Measurements from ENCODE around the gene PRSS33. TPM values are rescaled to one million over a fixed set of nuclear protein-coding genes. Genes with fewer than 3 reads are reported as not detected.

Gene PRSS33
- total RNA-seq, 1 experiment from 2014 or later = not detected

- Histone ChIP-seq H3K9me3 (ENCODE audit: control insufficient read depth, low read depth, low read length) (no peaks in the 10 kb centered on the region), H4K8ac (replicated peaks; ENCODE audit: insufficient read length, low read depth, low read length) (no peak overlapping the region), H3K4me2 (ENCODE audit: insufficient read depth, insufficient read length, low read length) (no peak overlapping the region), H3K79me2 (ENCODE audit: insufficient read depth, low read length) (no peaks in the 10 kb centered on the region), H4K5ac (ENCODE audit: insufficient read length, low read depth, low read length) (no peak overlapping the region), H3K4me1 (ENCODE audit: insufficient read depth, low read length) (no peaks in the 10 kb centered on the region), H2BK12ac (ENCODE audit: insufficient read length, low read depth, low read length) (no peak overlapping the region), H3T11ph (ENCODE audit: low read length) (no peak overlapping the region), H4K91ac (ENCODE audit: insufficient read length, low read depth, low read length) (no peak overlapping the region), H3K27me3 (ENCODE audit: insufficient read depth, low read length) (no peaks in the 10 kb centered on the region), H3K18ac (ENCODE audit: insufficient read length, low read depth, low read length) (no peak overlapping the region), H3K23me2 (ENCODE audit: insufficient read length, low read depth, low read length, poor library complexity, severe bottlenecking) (no peaks in the 10 kb centered on the region), H3K9ac (ENCODE audit: extremely low read depth, insufficient read length, low read length) (no peak overlapping the region), H3K56ac (ENCODE audit: insufficient read length, low read depth, low read length) (no peak overlapping the region), H3K23ac (ENCODE audit: insufficient read length, low read depth, low read length) (no peak overlapping the region), H2BK120ac (ENCODE audit: low read depth, low read length, poor library complexity, severe bottlenecking) (no peak overlapping the region), H3K27ac (ENCODE audit: insufficient read length, low read depth, low read length) (no peak overlapping the region), H2BK5ac (ENCODE audit: insufficient read length, low read length) (no peak overlapping the region), H2AK5ac (ENCODE audit: insufficient read length, low read length) (no peak overlapping the region), H2BK20ac (ENCODE audit: low read depth, low read length, poor library complexity, severe bottlenecking) (no peak overlapping the region), H2BK15ac (ENCODE audit: low read depth, low read length) (no peak overlapping the region), H3K4ac (ENCODE audit: low read depth, low read length) (no peak overlapping the region), H3K14ac (ENCODE audit: insufficient read depth, low read length) (no peak overlapping the region), H3K79me1 (ENCODE audit: insufficient read depth, low read depth, low read length, poor library complexity, severe bottlenecking) (no peaks in the 10 kb centered on the region), H4K20me1 (ENCODE audit: control insufficient read depth, insufficient read depth, insufficient read length) (no peaks in the 10 kb centered on the region), H2AFZ (ENCODE audit: low read length) (no peak overlapping the region)
- Mint-ChIP-seq H3K27ac (no peak overlapping the region), H3K27me3 (ENCODE audit: low read depth) (peaks cover 4% of the 10 kb centered on the region), H3K36me3 (ENCODE audit: insufficient read depth in 1 of 3, low read depth in 3 of 3) (no peaks in the 10 kb centered on the region; a peak in 1 of 7 replicates), H3K4me3 (0 out of 5 replicates have a peak overlapping the region, but pooled peaks of 1 of the 2 experiments have one; percentile 24), H3K4me1 (no peaks in the 10 kb centered on the region), H3K9me3 (no peaks in the 10 kb centered on the region)
- DNase-seq = no peak
- no peak for TF ChIP-seq CTCF (conservative IDR thresholded peaks at IDR 0.05)
- no CpG with 5 or more reads among the region's 14 CpGs for WGBS (ENCODE audit: extremely low coverage, insufficient read length, low lambda C conversion rate)
Observed at GRCh38 chr16:2827831-2828520, 40.6 kb upstream of the PRSS33 start.
